Uterus (tissue), 4 donors: ENCODE results near the gene PHF11. TPM values are rescaled to one million over a fixed set of nuclear protein-coding genes. Genes with fewer than 3 reads are reported as not detected.

Experiments
- DNase-seq, 2 donors: peaks; one replicate each; pipeline ENCODE4 v3.0.0-alpha.2; 2019 to 2020
- H3K27ac ChIP-seq, 2 donors: fragments of 200-600 bp; sonication (generic); 1 replicate in 1 of 2; 2 replicates in 1 of 2; pipeline ENCODE4 v1.5.1; 2016 to 2018
- H3K27me3 ChIP-seq, 2 donors: fragments of 200-600 bp; sonication (generic); one replicate each; pipeline ENCODE4 v1.5.1; 2018 to 2019; ENCODE audit warnings: control low read depth in 1 of 2
- H3K36me3 ChIP-seq, 2 donors: fragments of 200-600 bp; sonication (generic); one replicate each; pipeline ENCODE4 v1.5.1; 2019; ENCODE audit warnings: control low read depth in 1 of 2
- H3K4me1 ChIP-seq, 2 donors: fragments of 200-600 bp; sonication (generic); one replicate each; pipeline ENCODE4 v1.5.1; 2018 to 2019; ENCODE audit warnings: control low read depth in 1 of 2
- H3K4me3 ChIP-seq, 2 donors: fragments of 200-600 bp; sonication (generic); 1 replicate in 1 of 2; 2 replicates in 1 of 2; pipeline ENCODE4 v1.5.1; 2018 to 2019; ENCODE audit warnings: mild to moderate bottlenecking in 1 of 2
- H3K9me3 ChIP-seq, 2 donors: fragments of 200-600 bp; sonication (generic); one replicate each; pipeline ENCODE4 v1.5.1; 2019; ENCODE audit warnings: control low read depth in 1 of 2
- POLR2A ChIP-seq, 2 donors: fragments of 450-650 bp; IDR thresholded peaks; one replicate each; pipeline ENCODE4 v1.6.1; 2016; ENCODE audit warnings: antibody characterized with exemption in 2 of 2, mild to moderate bottlenecking in 1 of 2, moderate library complexity in 1 of 2
- intact Hi-C: fragments of 100-400 bp; cut with DNase I; formaldehyde crosslinking; loops from one replicate; pipeline ENCODE4 v1.15.1; 2023; ENCODE audit warnings: low total_unique reads
- total RNA-seq, 4 donors: library from RNA; depleted of rRNA in 3 of 4; stranded (reverse); fragments of >200 nt in 3 of 4; gene quantifications; one replicate each; pipeline versions ENCODE4 v1.1.0 to v1.2.4, GENCODE V29; 2014 to 2023
- TF ChIP-seq, protein P1 (sequence below), 4 experiments: fragments of 200-600 bp in 2 of 4; fragments of 450-650 bp in 2 of 4; sonication (generic) in 2 of 4; IDR thresholded peaks; one replicate each; pipeline ENCODE4 v1.5.1; 2016 to 2019; ENCODE audit warnings: antibody characterized with exemption in 4 of 4, mild to moderate bottlenecking in 2 of 4, moderate library complexity in 1 of 4
- donor health status: DM: yes; HTN: yes; CAD: no.

Gene PHF11
- total RNA-seq, 4 donors from 2014 or later = 26.2 to 70.9 (median 27.2) TPM

DNA sequence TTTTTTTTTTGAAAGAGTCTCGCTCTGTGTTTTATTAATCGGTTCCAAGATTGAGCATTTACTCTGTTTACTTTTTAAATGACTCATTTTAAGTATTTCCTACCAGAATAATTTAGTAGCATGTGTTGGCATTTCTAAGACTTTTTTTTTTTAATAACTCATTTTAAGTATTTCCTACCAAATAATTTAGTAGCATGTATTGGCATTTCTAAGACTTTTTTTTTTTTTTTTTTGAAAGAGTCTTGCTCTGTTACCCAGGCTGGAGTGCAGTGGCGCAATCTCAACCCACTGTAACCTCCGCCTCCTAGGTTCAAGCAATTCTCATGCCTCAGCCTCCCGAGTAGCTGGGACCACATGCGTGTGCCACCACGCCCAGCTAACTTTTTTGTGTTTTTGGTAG, 38.5 kb upstream of the PHF11 start:
- H3K27me3 ChIP-seq = no peaks in the 10 kb centered on the region
- DNase-seq = no peak
- no peak overlapping the region for H3K4me3 ChIP-seq
- peak overlapping the region in 1 of 2 donors; percentile 6 for H3K27ac ChIP-seq
- TF ChIP-seq, protein P1, sequence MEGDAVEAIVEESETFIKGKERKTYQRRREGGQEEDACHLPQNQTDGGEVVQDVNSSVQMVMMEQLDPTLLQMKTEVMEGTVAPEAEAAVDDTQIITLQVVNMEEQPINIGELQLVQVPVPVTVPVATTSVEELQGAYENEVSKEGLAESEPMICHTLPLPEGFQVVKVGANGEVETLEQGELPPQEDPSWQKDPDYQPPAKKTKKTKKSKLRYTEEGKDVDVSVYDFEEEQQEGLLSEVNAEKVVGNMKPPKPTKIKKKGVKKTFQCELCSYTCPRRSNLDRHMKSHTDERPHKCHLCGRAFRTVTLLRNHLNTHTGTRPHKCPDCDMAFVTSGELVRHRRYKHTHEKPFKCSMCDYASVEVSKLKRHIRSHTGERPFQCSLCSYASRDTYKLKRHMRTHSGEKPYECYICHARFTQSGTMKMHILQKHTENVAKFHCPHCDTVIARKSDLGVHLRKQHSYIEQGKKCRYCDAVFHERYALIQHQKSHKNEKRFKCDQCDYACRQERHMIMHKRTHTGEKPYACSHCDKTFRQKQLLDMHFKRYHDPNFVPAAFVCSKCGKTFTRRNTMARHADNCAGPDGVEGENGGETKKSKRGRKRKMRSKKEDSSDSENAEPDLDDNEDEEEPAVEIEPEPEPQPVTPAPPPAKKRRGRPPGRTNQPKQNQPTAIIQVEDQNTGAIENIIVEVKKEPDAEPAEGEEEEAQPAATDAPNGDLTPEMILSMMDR (IDR thresholded peaks at IDR 0.05) = no peak
- no peak for TF ChIP-seq POLR2A (IDR thresholded peaks at IDR 0.05)
- no peaks in the 10 kb centered on the region for H3K4me1 ChIP-seq
- intact Hi-C loops = no loop called here
- no peaks in the 10 kb centered on the region for H3K9me3 ChIP-seq
- no peaks in the 10 kb centered on the region for H3K36me3 ChIP-seq

DNA sequence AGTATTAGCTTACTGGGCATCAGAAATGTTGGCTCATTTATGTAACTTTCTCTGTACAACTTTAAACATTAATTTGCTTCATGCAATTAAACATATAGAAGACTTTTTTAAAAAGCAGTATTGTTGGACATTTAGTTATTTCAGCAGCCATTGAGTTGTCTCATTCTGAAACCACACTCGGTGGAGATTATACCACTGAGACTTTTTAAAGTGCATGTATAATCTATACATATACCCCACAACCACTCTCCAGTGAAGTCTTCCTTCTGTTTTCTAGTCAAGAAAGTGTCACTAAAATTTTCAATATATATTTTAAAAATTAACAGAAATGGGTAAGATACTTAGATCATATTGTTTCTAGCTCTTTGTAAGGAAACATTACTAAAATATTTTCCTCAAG, 36.2 kb upstream of the PHF11 start:
- no peaks in the 10 kb centered on the region for H3K27me3 ChIP-seq
- intact Hi-C loops = no loop called here
- H3K36me3 ChIP-seq = no peaks in the 10 kb centered on the region
- no peaks in the 10 kb centered on the region for H3K9me3 ChIP-seq
- no peak overlapping the region for H3K27ac ChIP-seq
- TF ChIP-seq, protein P1 (IDR thresholded peaks at IDR 0.05) = no peak
- TF ChIP-seq POLR2A (IDR thresholded peaks at IDR 0.05) = no peak
- no peak for DNase-seq
- H3K4me3 ChIP-seq = no peak overlapping the region
- no peaks in the 10 kb centered on the region for H3K4me1 ChIP-seq

DNA sequence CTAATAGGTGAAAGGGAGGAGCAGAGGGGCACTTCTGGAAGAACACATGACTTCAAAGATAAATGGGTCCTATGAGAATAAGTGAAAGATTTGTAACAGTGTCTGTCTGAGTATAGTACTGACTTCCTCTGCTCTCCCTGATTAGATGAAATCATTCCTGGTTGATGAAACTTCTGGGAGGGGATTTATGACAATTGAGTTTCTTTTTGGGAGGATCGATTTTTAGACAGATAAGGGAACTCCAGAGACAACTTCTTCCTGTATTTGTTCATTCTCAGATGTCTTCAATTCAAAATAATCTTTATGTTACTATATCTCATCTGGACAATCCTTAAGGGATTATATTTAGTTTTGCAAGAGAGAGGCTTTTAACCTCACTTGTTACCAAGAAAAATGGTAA, 31.7 kb upstream of the PHF11 start:
- H3K27me3 ChIP-seq = no peaks in the 10 kb centered on the region
- no peaks in the 10 kb centered on the region for H3K4me1 ChIP-seq

DNA sequence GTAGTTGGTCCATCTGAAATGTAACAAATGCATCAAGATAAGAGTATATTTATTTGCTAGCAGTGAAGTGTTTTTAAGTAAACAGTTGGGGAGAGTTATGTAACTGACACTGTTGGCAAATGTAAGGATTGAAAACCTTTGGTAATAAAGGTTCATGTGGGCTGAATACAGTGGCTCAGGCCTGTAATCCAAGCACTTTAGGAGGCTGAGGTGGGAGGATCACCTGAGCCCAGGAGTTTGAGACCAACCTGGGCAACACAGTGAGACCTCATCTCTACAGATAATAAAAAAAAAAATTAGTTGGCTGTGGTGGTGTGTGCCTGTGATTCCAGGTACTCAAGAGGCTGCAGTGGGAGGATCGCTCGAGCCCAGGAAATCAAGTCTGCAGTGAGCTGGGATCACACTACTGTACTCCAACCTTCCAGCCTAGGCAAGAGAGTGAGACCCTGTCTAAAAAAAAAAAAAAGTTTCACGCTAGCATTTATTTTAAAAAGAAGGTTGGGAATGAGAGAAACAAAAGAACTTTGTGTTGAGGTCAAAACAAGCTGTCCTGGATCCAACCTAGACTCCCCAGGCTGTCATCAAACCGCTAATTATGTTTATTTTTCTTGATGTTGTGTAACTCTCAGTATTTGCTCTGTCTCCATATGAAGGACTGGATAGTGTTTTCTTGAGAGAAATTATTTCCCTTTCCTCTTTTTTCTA, 31.0 kb upstream of the PHF11 start:
- no peak for DNase-seq
- H3K4me1 ChIP-seq = no peaks in the 10 kb centered on the region
- intact Hi-C loops = no loop called here
- H3K4me3 ChIP-seq = no peak overlapping the region
- H3K27ac ChIP-seq = no peak overlapping the region
- H3K9me3 ChIP-seq = no peaks in the 10 kb centered on the region
- no peak for TF ChIP-seq POLR2A (IDR thresholded peaks at IDR 0.05)
- TF ChIP-seq, protein P1 (IDR thresholded peaks at IDR 0.05) = no peak
- no peaks in the 10 kb centered on the region for H3K27me3 ChIP-seq
- no peaks in the 10 kb centered on the region for H3K36me3 ChIP-seq

More for the DNA sequence above, 31.7 kb upstream of the PHF11 start:
- H3K4me3 ChIP-seq = no peak overlapping the region
- intact Hi-C loops = no loop called here
- H3K36me3 ChIP-seq = no peaks in the 10 kb centered on the region
- no peak overlapping the region for H3K27ac ChIP-seq
- no peak for TF ChIP-seq POLR2A (IDR thresholded peaks at IDR 0.05)
- no peak for DNase-seq
- H3K9me3 ChIP-seq = no peaks in the 10 kb centered on the region

DNA sequence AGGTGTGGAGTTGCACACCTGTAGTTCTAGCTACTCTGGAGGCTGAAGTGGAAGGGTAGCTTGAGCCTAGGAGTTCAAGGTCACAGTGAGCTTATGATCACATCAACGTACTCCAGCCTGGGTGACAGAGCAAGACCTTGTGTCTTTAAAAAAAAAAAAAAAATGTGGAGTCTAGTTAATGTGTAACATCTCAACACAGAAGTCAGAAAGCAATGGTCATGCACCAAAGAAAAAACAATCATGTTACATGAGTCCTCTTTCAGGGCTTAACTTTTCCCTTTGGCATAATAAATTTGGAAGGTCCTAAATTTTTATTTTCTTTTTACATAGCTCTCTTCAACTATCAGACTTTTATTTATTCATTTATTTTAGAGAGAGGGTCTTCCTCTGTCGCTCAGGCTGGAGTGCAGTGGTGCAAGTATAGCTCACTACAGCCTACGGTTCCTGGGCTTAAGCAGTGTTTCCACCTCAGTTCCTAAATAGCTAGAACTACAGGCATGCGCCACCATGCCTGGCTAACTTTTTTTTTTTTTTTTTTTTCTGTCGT, 29.4 kb upstream of the PHF11 start:
- H3K4me1 ChIP-seq = no peaks in the 10 kb centered on the region
- H3K27ac ChIP-seq = no peak overlapping the region
- H3K27me3 ChIP-seq = no peaks in the 10 kb centered on the region
- TF ChIP-seq, protein P1 (IDR thresholded peaks at IDR 0.05) = no peak
- no peak for TF ChIP-seq POLR2A (IDR thresholded peaks at IDR 0.05)
- intact Hi-C loops = no loop called here
- DNase-seq = no peak
- no peaks in the 10 kb centered on the region for H3K9me3 ChIP-seq
- no peak overlapping the region for H3K4me3 ChIP-seq
- no peaks in the 10 kb centered on the region for H3K36me3 ChIP-seq
